Peyer's patch (tissue), 4 donors: ENCODE measurements around the gene ORAI3. TPM values are rescaled to one million over a fixed set of nuclear protein-coding genes. Genes with fewer than 3 reads are reported as not detected.

ENCODE experiments used
- DNase-seq, 3 donors: peaks; one replicate each; pipeline ENCODE4 v3.0.0-alpha.2; 2017 to 2019
- H3K27ac ChIP-seq, 4 donors: fragments of 200-600 bp; sonication (generic); one replicate each; pipeline ENCODE4 v1.5.1; 2016 to 2019
- H3K27me3 ChIP-seq, 2 donors: fragments of 200-600 bp; sonication (generic); one replicate each; pipeline ENCODE4 v1.5.1; 2019
- H3K36me3 ChIP-seq, 3 donors: fragments of 200-600 bp; sonication (generic); one replicate each; pipeline ENCODE4 v1.5.1; 2016 to 2019
- H3K4me1 ChIP-seq, 4 donors: fragments of 200-600 bp; sonication (generic); one replicate each; pipeline ENCODE4 v1.5.1; 2016 to 2019
- H3K4me3 ChIP-seq, 4 donors: fragments of 200-600 bp; sonication (generic); 1 replicate in 3 of 4; 2 replicates in 1 of 4; pipeline ENCODE4 v1.5.1; 2016 to 2019; ENCODE audit warnings: mild to moderate bottlenecking in 1 of 4
- H3K9me3 ChIP-seq, 4 donors: fragments of 200-600 bp; sonication (generic); one replicate each; pipeline ENCODE4 v1.5.1; 2016 to 2019; ENCODE audit warnings: mild to moderate bottlenecking in 1 of 4
- POLR2A ChIP-seq, 2 donors: fragments of 450-650 bp; IDR thresholded peaks; one replicate each; pipeline ENCODE4 v1.5.1; 2017; ENCODE audit warnings: antibody characterized with exemption in 2 of 2, mild to moderate bottlenecking in 2 of 2, moderate library complexity in 2 of 2
- small RNA-seq, 2 donors: library from RNA; depleted of rRNA; stranded (forward); fragments of <200 nt; gene quantifications; one replicate each; pipeline ENCODE3, GENCODE V24; 2016
- total RNA-seq, 4 donors: library from RNA; depleted of rRNA; stranded (reverse); fragments of >200 nt; gene quantifications; one replicate each; pipeline ENCODE4 v1.1.0, GENCODE V29; 2016
- TF ChIP-seq, protein P1 (sequence below), 6 experiments: fragments of 450-650 bp in 4 of 6; fragments of 200-600 bp in 2 of 6; sonication (generic) in 1 of 6; IDR thresholded peaks; one replicate each; pipeline ENCODE4 v1.5.1; 2017 to 2019; ENCODE audit warnings: antibody characterized with exemption in 6 of 6, mild to moderate bottlenecking in 3 of 6, moderate library complexity in 1 of 6

ORAI3 gene
- total RNA-seq, 4 donors from 2014 or later, result 10.7 to 25.0 (median 20.3) TPM

DNA sequence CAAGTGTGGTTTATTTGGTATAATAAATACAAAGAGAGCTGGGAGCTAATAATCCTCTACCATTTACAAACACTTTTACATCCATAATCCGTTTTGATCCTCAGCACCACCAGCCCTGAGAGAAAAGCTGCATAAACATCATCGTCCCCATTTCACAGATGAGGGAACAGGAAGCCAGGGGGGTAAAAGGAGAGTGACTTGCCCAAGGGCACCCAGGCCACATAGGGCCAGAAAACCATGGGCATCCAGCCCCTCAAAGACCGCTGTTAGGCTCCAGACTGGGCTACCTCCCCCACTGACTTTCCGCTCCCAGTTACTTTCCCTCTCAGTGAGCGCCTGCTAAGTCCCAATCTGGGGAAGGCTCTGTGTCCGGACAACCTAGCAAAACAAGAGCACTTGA lies 54.9 kb downstream of the ORAI3 start:
- DNase-seq, result no peak
- TF ChIP-seq, protein P1, sequence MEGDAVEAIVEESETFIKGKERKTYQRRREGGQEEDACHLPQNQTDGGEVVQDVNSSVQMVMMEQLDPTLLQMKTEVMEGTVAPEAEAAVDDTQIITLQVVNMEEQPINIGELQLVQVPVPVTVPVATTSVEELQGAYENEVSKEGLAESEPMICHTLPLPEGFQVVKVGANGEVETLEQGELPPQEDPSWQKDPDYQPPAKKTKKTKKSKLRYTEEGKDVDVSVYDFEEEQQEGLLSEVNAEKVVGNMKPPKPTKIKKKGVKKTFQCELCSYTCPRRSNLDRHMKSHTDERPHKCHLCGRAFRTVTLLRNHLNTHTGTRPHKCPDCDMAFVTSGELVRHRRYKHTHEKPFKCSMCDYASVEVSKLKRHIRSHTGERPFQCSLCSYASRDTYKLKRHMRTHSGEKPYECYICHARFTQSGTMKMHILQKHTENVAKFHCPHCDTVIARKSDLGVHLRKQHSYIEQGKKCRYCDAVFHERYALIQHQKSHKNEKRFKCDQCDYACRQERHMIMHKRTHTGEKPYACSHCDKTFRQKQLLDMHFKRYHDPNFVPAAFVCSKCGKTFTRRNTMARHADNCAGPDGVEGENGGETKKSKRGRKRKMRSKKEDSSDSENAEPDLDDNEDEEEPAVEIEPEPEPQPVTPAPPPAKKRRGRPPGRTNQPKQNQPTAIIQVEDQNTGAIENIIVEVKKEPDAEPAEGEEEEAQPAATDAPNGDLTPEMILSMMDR (IDR thresholded peaks at IDR 0.05), result no peak
- TF ChIP-seq POLR2A (IDR thresholded peaks at IDR 0.05), result no peak

More for the DNA sequence above, 54.9 kb downstream of the ORAI3 start:
- H3K4me1 ChIP-seq, result no peaks in the 10 kb centered on the region
- H3K27ac ChIP-seq, result no peak overlapping the region
- no peaks in the 10 kb centered on the region for H3K27me3 ChIP-seq
- no peak overlapping the region for H3K4me3 ChIP-seq
- H3K9me3 ChIP-seq, result no peaks in the 10 kb centered on the region
- H3K36me3 ChIP-seq, result no peaks in the 10 kb centered on the region

Small RNA genes lying within 50 kb of the gene (small RNA-seq; reads per million reads assigned to genes)
- gene AC135048.1, result 0 reads per million in 2 donors

Other genes starting within 250 kb of the ORAI3 start
- gene SRCAP, start 249.9 kb upstream of the ORAI3 start, total RNA-seq, result 100 to 1,000 TPM in 1 of 4 donors, 10 to 100 TPM in 3; 50.4 to 109 (median 81.8) TPM
- gene PHKG2, start 200.6 kb upstream of the ORAI3 start, total RNA-seq, result 10 to 100 TPM; 38.9 to 94.1 (median 57.7) TPM
- 10 to 100 TPM in 1 of 4 donors, 1 to 10 TPM in 3; 2.9 to 17.3 (median 4.2) TPM for gene CFAP119, start 187.0 kb upstream of the ORAI3 start, total RNA-seq
- gene RNF40, start 186.7 kb upstream of the ORAI3 start, total RNA-seq, result 100 to 1,000 TPM in 1 of 4 donors, 10 to 100 TPM in 3; 45.0 to 115 (median 73.0) TPM
- gene ZNF629, start 161.9 kb upstream of the ORAI3 start, total RNA-seq, result 10 to 100 TPM; 10.9 to 28.7 (median 19.0) TPM
- gene BCL7C, start 55.0 kb upstream of the ORAI3 start, total RNA-seq, result 10 to 100 TPM; 12.1 to 23.9 (median 17.8) TPM
- gene CTF1, start 52.5 kb upstream of the ORAI3 start, total RNA-seq, result 1 to 10 TPM in 1 of 4 donors, not detected in 3; 1.2 TPM
- 10 to 100 TPM; 25.0 to 51.2 (median 47.9) TPM for gene FBXL19, start 25.5 kb upstream of the ORAI3 start, total RNA-seq
- gene SETD1A, start 8.7 kb downstream of the ORAI3 start, total RNA-seq, result 10 to 100 TPM in 3 of 4 donors, 1 to 10 TPM in 1; 10.0 to 22.0 (median 16.5) TPM
- 10 to 100 TPM; 38.8 to 59.1 (median 52.2) TPM for gene HSD3B7, start 36.1 kb downstream of the ORAI3 start, total RNA-seq
- gene STX1B, start 61.6 kb downstream of the ORAI3 start, total RNA-seq, result 1 to 10 TPM in 2 of 4 donors, under 1 TPM in 1, not detected in 1; 0.18 to 1.3 (median 1.0) TPM
- 100 to 1,000 TPM in 3 of 4 donors, 10 to 100 TPM in 1; 60.2 to 159 (median 101) TPM for gene STX4, start 84.5 kb downstream of the ORAI3 start, total RNA-seq
- 10 to 100 TPM in 2 of 4 donors, 1 to 10 TPM in 2; 3.3 to 17.2 (median 11.4) TPM for gene ZNF668, start 125.2 kb downstream of the ORAI3 start, total RNA-seq
- gene ZNF646, start 125.4 kb downstream of the ORAI3 start, total RNA-seq, result 10 to 100 TPM; 11.6 to 42.1 (median 29.8) TPM
- 10 to 100 TPM in 2 of 4 donors, 1 to 10 TPM in 2; 6.8 to 18.4 (median 12.0) TPM for gene PRSS53, start 139.9 kb downstream of the ORAI3 start, total RNA-seq
- 100 to 1,000 TPM in 2 of 4 donors, 10 to 100 TPM in 2; 20.6 to 207 (median 102) TPM for gene VKORC1, start 145.7 kb downstream of the ORAI3 start, total RNA-seq
- gene BCKDK, start 159.3 kb downstream of the ORAI3 start, total RNA-seq, result 10 to 100 TPM; 30.5 to 71.4 (median 41.8) TPM
- gene KAT8, start 168.6 kb downstream of the ORAI3 start, total RNA-seq, result 10 to 100 TPM; 41.5 to 89.4 (median 70.0) TPM
- 100 to 1,000 TPM in 3 of 4 donors, 10 to 100 TPM in 1; 27.2 to 666 (median 549) TPM for gene PRSS8, start 186.7 kb downstream of the ORAI3 start, total RNA-seq
- 10 to 100 TPM in 3 of 4 donors, not detected in 1; 26.1 to 31.3 (median 28.2) TPM for gene PRSS36, start 201.0 kb downstream of the ORAI3 start, total RNA-seq
- gene FUS, start 231.1 kb downstream of the ORAI3 start, total RNA-seq, result 100 to 1,000 TPM in 2 of 4 donors, 10 to 100 TPM in 2; 69.7 to 173 (median 121) TPM